Neural progenitor cell (in vitro differentiated cells): Measurements from ENCODE around the gene EIF4G3. TPM values are rescaled to one million over a fixed set of nuclear protein-coding genes. Genes with fewer than 3 reads are reported as not detected.
A peak's percentile ranks its signal among the peaks of the same experiment; 100 is the strongest.

ENCODE experiments used
- DNase-seq: peaks from one replicate; pipeline ENCODE4 v3.0.0-alpha.2; 2016; ENCODE audit warnings: low spot score
- H2AFZ ChIP-seq: fragments of 200-600 bp; sonication (generic); replicated peaks from 2 replicates; pipeline ENCODE4 v1.6.1; 2016; ENCODE audit warnings: antibody characterized with exemption
- H3F3A ChIP-seq: fragments of 200-600 bp; sonication (generic); 2 replicates; pipeline ENCODE4 v1.6.1; 2016; ENCODE audit warnings: antibody characterized with exemption, low read depth
- H3K27ac ChIP-seq: fragments of 200-600 bp; sonication (generic); 2 replicates; pipeline ENCODE4 v1.5.1; 2016; ENCODE audit warnings: mild to moderate bottlenecking
- H3K27me3 ChIP-seq: fragments of 200-600 bp; sonication (generic); 2 replicates; pipeline ENCODE4 v1.6.1; 2016; ENCODE audit warnings: mild to moderate bottlenecking, moderate library complexity
- H3K36me3 ChIP-seq: fragments of 200-600 bp; sonication (generic); 2 replicates; pipeline ENCODE4 v1.5.1; 2016
- H3K4me1 ChIP-seq: fragments of 200-600 bp; sonication (generic); 2 replicates; pipeline ENCODE4 v1.6.1; 2016; ENCODE audit warnings: mixed run types
- H3K4me2 ChIP-seq: fragments of 200-600 bp; sonication (generic); 2 replicates; pipeline ENCODE4 v1.6.1; 2016
- H3K4me3 ChIP-seq: fragments of 200-600 bp; sonication (generic); 2 replicates; pipeline ENCODE4 v1.5.1; 2016
- H3K79me2 ChIP-seq: fragments of 200-600 bp; sonication (generic); 2 replicates; pipeline ENCODE4 v1.6.1; 2016; ENCODE audit warnings: low read depth
- H3K9ac ChIP-seq: fragments of 200-600 bp; sonication (generic); 2 replicates; pipeline ENCODE4 v1.6.1; 2016
- H3K9me3 ChIP-seq: fragments of 200-600 bp; sonication (generic); 2 replicates; pipeline ENCODE4 v1.5.1; 2016; ENCODE audit warnings: low read depth
- H4K20me1 ChIP-seq: fragments of 200-600 bp; sonication (generic); 2 replicates; pipeline ENCODE4 v1.6.1; 2016; ENCODE audit warnings: low read depth
- H3K27ac Mint-ChIP-seq: 3 replicates; pipeline ENCODE4 v1.8.0; 2021; ENCODE audit warnings: mixed read lengths
- H3K27me3 Mint-ChIP-seq: 2 replicates; pipeline ENCODE4 v1.8.0; 2022; ENCODE audit warnings: low read depth, mild to moderate bottlenecking, inconsistent platforms, moderate library complexity, mixed read lengths; ENCODE audit not compliant: insufficient read depth
- H3K36me3 Mint-ChIP-seq: 3 replicates; pipeline ENCODE4 v1.8.0; 2021; ENCODE audit warnings: mixed read lengths
- H3K4me1 Mint-ChIP-seq: 3 replicates; pipeline ENCODE4 v1.8.0; 2021; ENCODE audit warnings: mixed read lengths
- H3K4me3 Mint-ChIP-seq: 3 replicates; pipeline ENCODE4 v1.8.0; 2021; ENCODE audit warnings: mild to moderate bottlenecking, moderate library complexity, mixed read lengths
- H3K9me3 Mint-ChIP-seq: 3 replicates; pipeline ENCODE4 v1.8.0; 2020; ENCODE audit warnings: mixed read lengths
- CTCF ChIP-seq: fragments of 200-600 bp; sonication (generic); IDR thresholded peaks from 2 replicates; pipeline ENCODE4 v1.5.1; 2017; ENCODE audit warnings: antibody characterized with exemption, mild to moderate bottlenecking
- EZH2 ChIP-seq: fragments of 200-600 bp; sonication (generic); IDR thresholded peaks from 2 replicates; pipeline ENCODE4 v1.6.1; 2017; ENCODE audit warnings: antibody characterized with exemption, mild to moderate bottlenecking, moderate library complexity
- EZH2phosphoT487 ChIP-seq: fragments of 200-600 bp; sonication (generic); IDR thresholded peaks from 2 replicates; pipeline ENCODE4 v1.6.1; 2017; ENCODE audit warnings: antibody characterized with exemption
- total RNA-seq: library from RNA; depleted of rRNA; stranded (reverse); fragments of >200 nt; gene quantifications from 2 replicates; pipeline ENCODE4 v1.2.3, GENCODE V29; 2015; ENCODE audit warnings: low replicate concordance

The EIF4G3 gene
- total RNA-seq, 1 donor from 2014 or later: 73.4 TPM

- Histone ChIP-seq H3K4me2 (no peak overlapping the region), H2AFZ (no peak overlapping the region), H3K9ac (no peak overlapping the region), H3K4me3 (no peak overlapping the region), H3K4me1 (peaks cover 25% of the 10 kb centered on the region), H3F3A (peaks cover 16% of the 10 kb centered on the region), H3K36me3 (peaks cover 8% of the 10 kb centered on the region), H3K9me3 (no peaks in the 10 kb centered on the region), H3K27me3 (no peaks in the 10 kb centered on the region), H3K27ac (no peak overlapping the region), H4K20me1 (peaks cover 24% of the 10 kb centered on the region), H3K79me2 (peaks cover 4% of the 10 kb centered on the region)
- no peak for DNase-seq
- Mint-ChIP-seq H3K4me3 (no peak overlapping the region), H3K36me3 (peaks cover 2% of the 10 kb centered on the region), H3K9me3 (no peaks in the 10 kb centered on the region), H3K27me3 (no peaks in the 10 kb centered on the region), H3K4me1 (peaks cover 12% of the 10 kb centered on the region), H3K27ac (no peak overlapping the region)
- TF ChIP-seq EZH2 (no peak), EZH2phosphoT487 (no peak), CTCF (no peak)
Measured at GRCh38 chr1:20948101-20948500, 228.6 kb downstream of the EIF4G3 start.

- peaks cover 16% of the 10 kb centered on the region for H3F3A ChIP-seq
- H3K27me3 ChIP-seq: no peaks in the 10 kb centered on the region
- peaks cover 2% of the 10 kb centered on the region for H3K36me3 Mint-ChIP-seq
- no peak for DNase-seq
- H3K4me3 ChIP-seq: no peak overlapping the region
- no peak overlapping the region for H3K4me3 Mint-ChIP-seq
- H3K9me3 ChIP-seq: no peaks in the 10 kb centered on the region
- H3K4me2 ChIP-seq: no peak overlapping the region
- TF ChIP-seq EZH2 (no peak), CTCF (no peak), EZH2phosphoT487 (no peak)
- no peaks in the 10 kb centered on the region for H3K27me3 Mint-ChIP-seq
- peaks cover 4% of the 10 kb centered on the region for H3K79me2 ChIP-seq
- H2AFZ ChIP-seq: no peak overlapping the region
- H3K36me3 ChIP-seq: peaks cover 8% of the 10 kb centered on the region
- peaks cover 12% of the 10 kb centered on the region for H3K4me1 Mint-ChIP-seq
- peaks cover 24% of the 10 kb centered on the region for H4K20me1 ChIP-seq
- H3K9me3 Mint-ChIP-seq: no peaks in the 10 kb centered on the region
- no peak overlapping the region for H3K9ac ChIP-seq
- peaks cover 25% of the 10 kb centered on the region for H3K4me1 ChIP-seq
- peak overlapping the region; percentile 30 for H3K27ac ChIP-seq
- no peak overlapping the region for H3K27ac Mint-ChIP-seq
Measured at GRCh38 chr1:20947409-20947808, 229.3 kb downstream of the EIF4G3 start.

- Histone ChIP-seq H3K79me2 (peaks cover 9% of the 10 kb centered on the region), H3K27ac (peak overlapping the region; percentile 57), H4K20me1 (peaks cover 18% of the 10 kb centered on the region), H3K36me3 (peaks cover 5% of the 10 kb centered on the region), H3F3A (peaks cover 25% of the 10 kb centered on the region), H3K4me2 (no peak overlapping the region), H3K9ac (no peak overlapping the region), H3K4me3 (no peak overlapping the region), H3K4me1 (peaks cover 27% of the 10 kb centered on the region), H3K9me3 (no peaks in the 10 kb centered on the region), H3K27me3 (no peaks in the 10 kb centered on the region), H2AFZ (no peak overlapping the region)
- H3K4me1 Mint-ChIP-seq: no peaks in the 10 kb centered on the region
- no peak overlapping the region for H3K27ac Mint-ChIP-seq
- peaks cover 25% of the 10 kb centered on the region for H3K36me3 Mint-ChIP-seq
- H3K27me3 Mint-ChIP-seq: no peaks in the 10 kb centered on the region
- H3K9me3 Mint-ChIP-seq: no peaks in the 10 kb centered on the region
- TF ChIP-seq CTCF (no peak), EZH2phosphoT487 (no peak), EZH2 (no peak)
- H3K4me3 Mint-ChIP-seq: no peak overlapping the region
- no peak for DNase-seq
Measured at GRCh38 chr1:20936621-20937020, 240.1 kb downstream of the EIF4G3 start.
